Central memory CD4-positive, alpha-beta T cell (primary cell): ENCODE measurements around the gene RCAN2.

Experiments used
- DNase-seq: peaks from one replicate; pipeline ENCODE4 v3.0.0; 2022

The RCAN2 gene

DNA sequence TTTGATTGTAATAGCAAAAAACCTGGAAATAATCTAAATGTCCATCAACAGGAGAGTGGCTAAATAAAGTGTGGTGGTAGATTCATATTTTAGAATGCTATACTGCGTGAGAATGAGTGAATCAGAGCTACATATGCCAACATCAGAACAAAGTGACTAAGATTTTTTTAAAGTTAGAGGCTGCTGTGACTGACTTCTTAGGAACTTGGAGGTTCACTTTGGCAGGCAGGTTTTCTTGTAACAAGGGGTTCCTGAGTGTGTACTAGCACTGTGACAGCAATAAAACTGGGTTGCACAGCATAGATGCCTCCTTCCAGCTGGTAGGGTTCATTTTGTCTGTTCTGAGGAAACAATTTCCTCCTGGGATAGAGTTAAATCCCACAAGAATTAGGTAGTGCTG is 245.2 kb downstream of the RCAN2 start:
- DNase-seq: no peak

DNA sequence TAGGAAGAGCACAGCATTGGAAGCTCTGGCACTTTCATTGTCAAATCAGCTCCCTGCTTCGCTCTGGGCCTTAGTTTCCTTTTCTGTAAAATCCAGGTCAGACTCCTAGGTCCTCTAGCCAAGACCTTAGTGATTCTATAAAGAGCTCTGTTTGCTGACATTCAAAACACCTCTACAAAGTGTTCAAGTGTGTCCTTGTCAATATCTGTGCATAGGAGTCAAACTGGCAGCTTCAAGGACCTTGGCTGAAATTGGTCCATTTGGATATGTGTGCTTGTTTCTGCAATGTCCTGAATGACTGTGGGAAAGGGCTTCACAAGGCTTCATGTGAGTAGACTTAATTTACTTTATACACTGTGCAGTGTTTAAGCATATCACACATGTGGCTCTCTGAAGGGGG is 246.6 kb downstream of the RCAN2 start:
- DNase-seq: no peak

DNA sequence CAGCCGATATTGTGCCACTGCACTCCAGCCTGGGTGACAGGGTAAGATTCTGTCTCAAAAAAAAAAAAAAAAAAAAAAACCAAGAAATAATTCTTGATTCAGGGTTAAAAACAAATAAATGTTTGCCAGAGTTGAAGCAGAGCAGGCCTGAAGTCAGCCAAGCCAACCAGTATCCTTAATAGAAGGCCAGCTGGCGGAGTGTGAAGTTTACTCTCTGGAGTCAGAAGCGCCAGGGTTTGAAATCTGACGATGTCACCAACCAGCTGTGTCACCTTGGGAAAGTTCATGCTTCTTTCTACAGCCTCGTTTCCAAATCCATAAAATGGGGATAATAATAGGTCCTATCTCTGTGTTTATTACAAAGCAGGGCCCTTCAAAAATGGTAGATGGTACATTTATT is 247.5 kb downstream of the RCAN2 start:
- no peak for DNase-seq

DNA sequence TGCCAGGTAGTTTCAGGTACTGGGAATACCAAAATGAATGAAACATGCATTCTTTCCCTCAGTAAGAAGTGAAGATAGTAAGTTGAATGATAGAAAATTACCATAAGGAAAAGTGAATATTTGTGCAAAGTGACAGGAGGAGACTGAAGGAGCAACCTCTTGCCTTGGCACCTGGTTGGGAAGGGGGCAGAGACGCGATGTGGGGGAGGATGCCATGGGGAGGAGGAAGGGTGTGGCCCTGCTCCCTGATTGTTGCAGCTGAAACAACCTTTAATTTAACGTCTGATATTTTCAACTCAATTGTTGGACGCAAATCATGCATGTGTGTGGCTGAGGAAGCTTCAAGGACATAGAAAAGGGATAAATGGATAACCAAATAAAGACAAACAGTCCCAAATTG is 248.3 kb downstream of the RCAN2 start:
- no peak for DNase-seq

DNA sequence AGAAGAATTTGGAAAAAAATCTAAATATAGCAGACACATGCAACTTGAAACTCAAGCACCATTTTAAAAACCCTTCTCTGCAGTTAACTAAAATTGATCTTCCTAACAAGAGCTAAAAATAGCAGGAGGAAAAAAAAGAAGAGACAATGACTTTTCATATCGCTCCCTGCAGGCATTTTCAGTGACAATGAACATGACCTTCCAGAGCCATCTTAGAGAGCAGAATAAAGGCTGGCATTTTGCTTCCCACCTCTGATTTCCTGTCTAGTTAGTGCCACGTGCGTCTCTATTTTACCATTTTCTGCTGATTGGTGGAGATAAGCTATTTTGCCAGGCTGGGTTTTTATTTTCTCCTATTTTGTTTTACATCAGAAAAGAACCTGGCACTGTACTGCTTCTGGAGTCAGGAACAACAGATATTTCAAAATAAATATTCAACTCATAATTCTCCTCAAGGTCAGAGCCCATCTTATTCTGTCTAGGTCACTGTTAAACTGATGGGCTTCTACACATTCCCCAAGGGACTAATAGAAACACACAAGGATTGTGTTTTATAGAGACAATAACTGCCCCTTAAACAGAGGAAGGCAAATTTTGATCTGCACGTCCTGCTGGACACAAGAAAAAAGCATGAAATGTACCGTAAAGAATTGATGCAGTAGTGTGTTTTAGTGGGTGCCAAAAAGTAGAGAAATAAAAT is 250.2 kb downstream of the RCAN2 start:
- DNase-seq: no peak

DNA sequence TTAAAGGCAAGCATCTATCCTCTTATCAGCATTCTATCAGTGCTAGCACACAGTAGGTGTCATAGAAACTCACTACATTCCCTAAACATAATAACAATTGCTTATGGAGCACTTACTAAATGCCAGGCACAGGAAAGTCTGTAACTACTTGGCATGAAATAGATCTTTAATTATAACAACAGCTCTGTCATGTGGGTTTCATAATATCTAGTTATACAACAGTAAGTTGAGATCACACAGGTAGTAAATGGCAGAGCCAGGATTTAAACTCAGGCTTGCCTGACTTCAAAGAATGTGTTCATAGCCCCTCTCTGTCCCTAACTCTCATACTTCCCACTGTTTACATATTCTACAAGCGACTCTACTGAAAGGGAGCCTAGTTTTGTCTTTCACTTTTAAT is 254.5 kb downstream of the RCAN2 start:
- no peak for DNase-seq

DNA sequence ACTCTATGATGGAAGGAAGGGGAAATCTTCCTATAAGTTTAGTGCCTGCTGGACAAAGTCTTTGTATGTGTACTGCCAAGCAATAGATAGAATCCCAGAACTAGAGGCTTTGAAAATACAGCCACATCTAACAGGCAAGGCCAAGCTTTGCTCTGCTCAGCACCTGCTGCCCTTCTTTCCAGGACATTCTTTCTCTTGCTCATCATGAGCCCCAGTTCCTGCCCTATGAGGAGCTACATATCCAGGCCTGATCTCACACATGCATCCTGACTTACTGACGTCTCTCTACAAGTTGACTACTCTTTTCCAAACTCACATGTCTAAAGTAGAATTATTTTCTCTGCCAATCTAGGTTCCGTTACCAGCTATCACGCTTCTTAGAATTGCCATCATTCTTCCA is 256.0 kb downstream of the RCAN2 start:
- no peak for DNase-seq

DNA sequence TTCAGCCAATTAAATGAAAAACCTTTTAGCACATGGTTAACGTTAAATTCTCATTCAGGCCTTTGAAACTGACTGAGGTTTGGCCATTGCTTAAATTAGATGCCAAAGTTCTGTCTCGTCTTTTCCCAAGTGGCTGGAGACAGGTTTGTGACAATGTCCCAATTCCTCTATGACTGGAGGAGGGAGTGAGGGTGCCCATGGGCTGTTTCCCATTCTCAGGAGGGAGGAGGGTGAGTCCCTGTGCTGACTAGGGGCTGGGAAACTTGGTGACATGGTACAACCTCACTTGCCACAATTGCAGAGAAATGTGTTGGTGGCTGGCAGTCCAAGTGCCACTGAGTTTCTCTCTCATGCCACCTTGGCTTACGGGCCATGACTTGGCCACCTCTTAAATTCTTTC is 256.5 kb downstream of the RCAN2 start:
- DNase-seq: no peak

DNA sequence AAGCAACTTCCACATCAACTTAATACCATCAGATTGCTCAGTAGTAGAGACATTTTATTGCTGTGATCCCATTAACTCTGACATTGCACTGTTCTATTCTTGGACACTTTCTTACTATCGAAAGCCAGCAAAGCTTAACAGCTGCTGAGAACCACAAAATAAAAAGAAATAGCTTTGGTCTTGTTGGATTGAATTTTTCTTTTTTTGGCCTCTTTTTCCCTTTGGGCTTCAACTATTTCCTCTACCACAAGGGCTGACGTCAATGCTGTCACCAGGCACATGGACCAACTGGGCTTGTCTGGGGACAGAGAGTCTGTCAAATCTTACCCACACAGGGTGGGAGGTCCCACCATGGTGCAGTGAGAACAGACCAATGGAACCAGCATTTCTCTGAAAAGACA is 257.1 kb downstream of the RCAN2 start:
- no peak for DNase-seq

DNA sequence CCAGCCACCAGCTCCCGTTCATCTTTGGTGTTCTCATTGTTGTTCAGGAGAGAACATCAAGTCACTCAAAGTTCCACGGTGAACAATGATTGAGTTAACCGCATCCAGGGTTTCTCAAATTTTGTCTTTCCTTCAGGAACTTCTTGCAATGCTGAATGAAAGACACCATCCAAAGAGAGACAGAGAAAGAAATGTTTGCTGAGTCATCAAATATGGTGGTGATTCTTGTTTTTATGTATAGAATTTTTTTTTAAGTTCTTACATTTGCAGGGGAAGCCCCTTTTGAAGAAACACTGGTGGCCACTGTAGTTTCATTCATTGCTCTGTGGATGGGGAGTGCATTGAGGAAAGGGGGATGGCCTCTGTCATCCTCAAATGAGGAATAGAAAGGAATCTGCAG is 258.1 kb downstream of the RCAN2 start:
- no peak for DNase-seq

DNA sequence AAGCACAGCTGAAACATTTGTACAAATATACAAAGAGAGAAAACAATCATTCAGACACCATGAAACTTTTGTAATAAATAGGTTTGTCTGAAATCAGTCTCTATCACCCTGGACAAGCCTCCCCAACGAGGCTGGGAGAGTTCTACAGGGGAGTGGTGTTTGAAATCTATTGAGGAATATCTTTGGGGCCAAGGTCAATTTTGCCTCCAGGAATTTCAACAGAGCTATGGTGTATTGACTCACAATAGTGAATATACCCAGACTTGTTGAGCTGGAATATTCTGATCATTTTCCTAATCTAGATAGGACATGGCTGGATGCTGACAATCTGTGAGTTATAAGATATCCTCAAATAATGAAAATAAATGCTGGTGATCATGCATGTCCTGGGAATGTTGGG is 269.0 kb downstream of the RCAN2 start:
- DNase-seq: no peak

DNA sequence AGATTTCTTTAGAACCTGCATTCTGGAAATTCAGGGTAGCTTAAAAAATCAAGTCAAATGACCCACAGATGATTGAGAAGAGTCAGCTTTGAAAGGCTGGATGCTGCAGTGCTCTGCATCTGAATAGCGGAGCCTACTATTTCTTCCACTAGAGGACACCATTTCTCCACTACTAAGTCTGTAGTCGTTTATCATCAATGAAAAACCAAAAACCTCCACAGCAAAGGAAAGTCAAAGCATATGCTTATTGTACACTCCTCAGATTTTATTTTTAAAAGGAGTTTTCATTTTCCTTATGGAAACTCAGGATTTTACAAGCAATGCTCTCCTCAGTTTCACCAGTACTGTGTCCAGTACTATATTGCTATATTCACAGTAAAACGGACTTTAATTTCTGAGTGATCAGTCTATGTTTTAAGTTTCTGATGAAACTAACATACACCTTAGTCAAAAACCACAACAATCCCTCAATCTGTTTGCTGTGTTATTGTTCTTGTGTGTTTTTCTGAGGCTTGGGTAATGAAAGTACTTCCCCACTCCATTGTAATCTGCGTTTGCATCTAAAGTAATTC is 269.9 kb downstream of the RCAN2 start:
- no peak for DNase-seq

DNA sequence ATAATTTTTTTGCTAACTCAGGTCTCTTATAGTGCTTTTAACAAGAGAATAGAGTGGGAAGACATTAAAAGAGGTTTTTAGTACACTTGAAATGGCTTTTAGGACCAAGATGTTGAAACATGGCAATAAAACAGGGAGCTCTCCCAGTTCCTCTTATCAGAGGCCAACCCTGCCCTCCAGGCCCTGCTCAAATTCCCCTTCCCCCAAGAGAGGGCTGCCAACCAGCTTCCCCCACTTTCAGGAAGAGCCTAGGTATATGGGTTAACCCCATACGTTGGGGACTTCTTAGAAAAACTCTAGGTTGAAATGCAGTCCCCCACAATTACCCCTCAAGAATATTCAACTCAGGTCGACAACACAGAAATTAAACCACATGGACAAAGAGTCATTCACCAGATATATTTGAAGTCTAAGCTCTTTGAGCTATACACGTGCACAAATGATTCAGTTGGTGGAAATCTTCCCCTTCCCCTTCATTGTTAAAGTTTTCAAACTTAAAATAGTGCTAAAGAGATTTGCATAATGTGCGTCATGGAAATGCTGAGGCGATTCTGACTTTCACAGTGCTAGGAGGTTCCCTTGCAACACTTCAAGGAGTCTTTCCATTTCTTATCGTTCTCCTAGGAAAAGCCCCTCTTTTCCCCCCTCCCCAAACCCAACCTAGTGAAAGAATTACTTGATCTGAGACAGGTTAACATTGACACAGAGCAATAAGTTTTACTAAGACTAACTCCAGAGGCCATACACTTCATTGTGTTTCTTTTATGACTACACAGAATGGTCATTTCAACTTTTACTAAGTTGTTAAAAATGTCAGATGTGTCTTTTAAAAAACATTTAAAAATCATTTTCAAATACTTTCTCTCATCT is 270.7 kb downstream of the RCAN2 start:
- DNase-seq: no peak

DNA sequence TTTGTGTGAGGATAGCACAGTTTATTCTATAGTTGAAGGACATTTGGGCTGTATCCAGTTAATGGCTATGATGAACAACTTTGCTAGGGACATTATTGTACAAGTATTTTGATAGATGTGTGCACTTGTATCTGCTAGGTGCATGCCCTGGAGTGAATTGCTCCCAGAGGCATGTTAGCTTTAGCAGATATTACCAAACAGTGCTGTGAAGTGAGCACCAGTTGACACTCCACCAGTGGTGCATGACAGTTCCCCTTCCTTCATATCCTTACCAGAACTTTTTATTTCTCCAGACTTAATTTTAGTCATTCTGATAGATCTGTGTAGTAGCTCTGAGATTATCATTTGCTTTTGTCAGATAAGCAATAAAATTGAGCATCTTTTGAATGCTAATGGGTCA is 271.6 kb downstream of the RCAN2 start:
- DNase-seq: no peak

DNA sequence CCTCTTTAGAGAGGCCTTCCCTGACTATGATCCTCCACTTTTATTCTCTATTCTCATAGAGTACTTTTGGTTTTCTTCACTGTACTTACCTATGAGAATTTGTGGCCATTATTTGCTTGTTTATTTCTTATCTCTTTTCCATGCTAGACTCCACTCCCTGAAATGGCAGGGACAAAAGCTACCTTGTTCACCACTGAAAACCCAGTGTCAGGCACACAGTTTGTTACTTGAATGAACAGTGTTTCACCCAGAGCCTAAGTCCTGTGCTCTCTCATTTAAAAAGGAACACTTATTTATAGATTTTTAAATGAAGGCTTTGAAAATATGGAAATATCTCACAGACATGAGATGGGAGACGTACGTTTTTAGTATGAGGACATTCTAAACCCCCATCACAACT is 272.8 kb downstream of the RCAN2 start:
- DNase-seq: no peak

DNA sequence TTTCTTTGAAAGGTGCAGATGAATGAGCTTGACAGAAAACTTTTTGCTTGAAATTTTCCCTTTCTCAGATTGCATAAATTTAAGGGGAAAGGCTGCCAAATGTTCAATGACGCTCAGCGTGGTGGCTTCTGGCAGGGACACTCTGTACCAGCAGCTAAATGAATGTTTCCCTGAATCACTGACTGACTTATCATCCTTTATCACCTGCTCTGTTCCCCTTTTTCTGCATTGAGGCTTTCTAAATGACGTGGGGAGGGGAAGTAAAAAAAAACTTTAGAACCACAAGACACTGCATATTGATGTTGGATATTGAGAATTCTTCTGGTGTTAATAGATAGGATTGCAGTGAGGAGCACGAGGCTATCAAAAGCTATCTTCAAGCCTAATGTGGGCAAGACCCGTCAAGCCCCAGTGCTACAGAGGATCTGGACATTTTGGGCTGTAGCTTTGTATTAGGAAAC is 273.5 kb downstream of the RCAN2 start:
- no peak for DNase-seq

DNA sequence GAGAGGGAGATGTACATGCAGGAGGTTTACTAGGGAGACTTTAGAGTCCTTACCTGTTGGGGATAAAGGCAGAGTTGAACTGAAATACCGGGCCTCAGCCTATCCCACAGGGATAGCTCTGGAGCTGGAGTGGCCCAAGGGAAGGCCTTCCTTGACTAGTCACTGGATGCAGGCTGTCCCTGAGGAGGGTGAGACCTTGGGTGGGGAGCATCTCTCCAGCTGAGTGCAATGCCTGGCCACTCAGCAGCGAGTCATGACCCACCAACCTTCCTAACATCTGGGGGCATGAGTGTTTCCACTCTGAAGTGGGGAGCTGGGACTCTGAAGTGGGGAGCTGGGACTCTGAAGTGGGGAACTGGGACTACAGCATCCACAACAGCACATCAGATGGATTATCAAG is 274.4 kb downstream of the RCAN2 start:
- no peak for DNase-seq

DNA sequence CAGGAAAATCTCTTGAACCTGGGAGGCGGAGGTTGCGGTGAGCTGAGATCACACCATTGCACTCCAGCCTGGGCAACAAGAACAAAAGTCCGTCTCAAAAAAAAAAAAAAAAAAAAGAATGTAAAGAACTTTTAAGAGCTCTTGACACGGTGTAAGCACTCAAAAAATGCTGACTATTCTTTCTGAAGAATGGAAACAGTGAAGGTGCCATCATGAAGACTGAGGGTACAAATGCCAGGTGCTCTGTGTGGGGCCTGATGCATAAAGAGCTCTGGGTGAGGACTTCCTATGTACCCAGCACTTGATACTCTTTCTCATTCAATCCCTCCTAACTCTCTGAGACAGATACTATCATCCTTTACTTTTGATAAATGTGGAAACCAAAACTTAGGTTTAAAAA is 275.5 kb downstream of the RCAN2 start:
- no peak for DNase-seq

DNA sequence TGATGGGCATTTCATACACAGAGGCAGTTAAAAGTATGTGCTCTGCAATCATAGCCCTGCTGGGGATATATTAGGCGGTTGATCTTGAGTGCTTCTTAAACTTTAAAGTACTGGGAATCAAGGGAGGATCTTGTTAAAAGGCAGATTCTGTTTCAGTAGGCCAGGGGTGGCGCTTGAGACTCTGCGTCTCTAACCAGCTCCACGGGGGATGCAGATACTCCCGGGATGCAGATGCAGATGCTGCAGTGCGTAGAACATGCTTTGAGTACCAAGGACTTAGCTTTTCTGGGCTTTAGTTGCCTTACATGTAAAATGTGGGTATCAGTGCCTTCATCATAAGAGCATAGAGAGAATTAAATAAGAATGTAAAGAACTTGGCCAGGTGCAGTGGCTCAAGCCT is 276.0 kb downstream of the RCAN2 start:
- DNase-seq: no peak

DNA sequence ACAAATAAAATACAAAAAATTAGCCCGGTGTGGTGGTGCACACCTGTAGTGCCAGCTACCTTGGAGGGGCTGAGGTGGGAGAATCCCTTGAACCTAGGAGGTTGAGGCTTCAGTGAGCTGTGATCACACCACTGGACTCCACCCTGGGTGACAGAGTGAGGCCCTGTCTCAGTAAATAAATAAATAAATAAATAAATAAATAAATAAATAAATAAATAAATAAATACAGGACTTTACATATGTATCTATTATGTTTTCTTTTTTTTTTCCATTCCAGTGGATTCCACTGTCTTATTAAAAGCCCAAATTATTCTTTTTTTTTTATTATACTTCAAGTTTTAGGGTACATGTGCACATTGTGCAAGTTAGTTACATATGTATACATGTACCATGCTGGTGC is 279.3 kb downstream of the RCAN2 start:
- DNase-seq: no peak

DNA sequence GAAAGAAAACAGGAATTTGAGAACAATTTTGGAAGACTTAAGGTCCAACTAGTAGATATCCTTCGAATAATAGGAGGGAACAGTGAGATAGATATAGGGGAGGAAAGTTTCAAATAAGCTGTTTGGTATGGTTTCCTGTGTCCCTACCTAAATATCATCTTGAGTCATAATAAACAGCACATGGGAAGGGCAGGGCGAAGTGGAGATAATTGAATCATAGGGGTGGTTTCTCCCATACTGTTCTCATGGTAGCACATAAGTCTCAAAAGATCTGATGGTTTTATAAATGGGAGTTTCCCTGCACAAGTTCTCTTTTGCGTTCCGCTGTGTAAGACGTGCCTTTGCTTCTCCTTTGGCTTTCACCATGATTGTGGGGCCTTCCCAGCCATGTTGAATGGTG is 281.0 kb downstream of the RCAN2 start:
- no peak for DNase-seq

DNA sequence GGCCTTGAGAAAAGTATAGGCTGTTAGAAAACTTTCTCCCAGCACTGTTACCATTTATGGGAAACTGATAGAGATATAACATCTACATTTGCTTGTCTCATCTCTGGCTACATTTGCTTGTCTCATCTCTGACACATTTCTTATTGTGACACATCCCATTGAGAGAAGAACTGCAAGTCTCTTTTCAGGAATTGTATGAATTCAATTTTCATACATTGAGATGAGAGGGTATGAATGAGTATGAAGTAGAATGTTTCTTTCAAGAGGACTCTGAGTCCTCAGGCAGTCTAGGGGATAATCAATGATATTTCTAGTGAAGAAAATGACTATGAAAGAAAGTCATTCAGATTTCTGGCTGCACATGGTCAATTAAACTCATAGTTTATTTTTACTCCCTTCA is 282.9 kb downstream of the RCAN2 start:
- DNase-seq: no peak

DNA sequence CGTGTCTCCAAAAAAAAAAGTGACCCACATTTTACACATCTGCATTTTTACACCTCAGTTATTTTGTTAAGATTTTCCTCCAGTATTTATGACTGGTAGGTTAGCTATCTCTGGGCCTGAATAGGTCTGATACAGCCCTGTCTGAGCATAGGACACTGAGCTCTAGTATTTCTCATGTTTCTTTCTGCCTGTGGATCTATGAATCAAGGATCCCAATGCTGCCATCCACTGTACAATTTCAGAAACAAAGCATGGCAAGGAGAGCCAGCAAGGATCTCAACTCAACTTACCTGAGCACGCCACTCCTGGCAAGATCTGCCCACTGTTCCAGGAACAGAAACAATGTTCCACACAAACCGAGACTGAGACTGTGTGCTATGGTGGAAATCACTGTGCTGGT is 284.1 kb downstream of the RCAN2 start:
- DNase-seq: no peak
